ENCODE data around the gene NPB. TPM values are rescaled to one million over a fixed set of nuclear protein-coding genes. Genes with fewer than 3 reads are reported as not detected.

NPB gene
- total RNA-seq, 1 donor from 2014 or later, result 0.51 TPM

Other genes starting within 250 kb of the NPB start
- not detected for gene PDE6G, start 245.7 kb upstream of the NPB start, total RNA-seq
- 17.9 TPM for gene OXLD1, start 235.6 kb upstream of the NPB start, total RNA-seq
- gene CCDC137, start 235.5 kb upstream of the NPB start, total RNA-seq, result 8.2 TPM
- gene ARL16, start 218.4 kb upstream of the NPB start, total RNA-seq, result 19.1 TPM
- 56.2 TPM for gene HGS, start 218.2 kb upstream of the NPB start, total RNA-seq
- gene MRPL12, start 198.9 kb upstream of the NPB start, total RNA-seq, result 117 TPM
- gene SLC25A10, start 190.0 kb upstream of the NPB start, total RNA-seq, result 6.3 TPM
- gene GCGR, start 98.1 kb upstream of the NPB start, total RNA-seq, result not detected
- 102 TPM for gene MCRIP1, start 68.9 kb upstream of the NPB start, total RNA-seq
- gene PPP1R27, start 67.2 kb upstream of the NPB start, total RNA-seq, result 0.32 TPM
- gene P4HB, start 41.7 kb upstream of the NPB start, total RNA-seq, result 371 TPM
- 158 TPM for gene ARHGDIA, start 30.9 kb upstream of the NPB start, total RNA-seq
- gene ALYREF, start 10.7 kb upstream of the NPB start, total RNA-seq, result 40.1 TPM
- 131 TPM for gene ANAPC11, start 10.5 kb upstream of the NPB start, total RNA-seq
- 47.1 TPM for gene PCYT2, start 9.2 kb downstream of the NPB start, total RNA-seq
- gene SIRT7, start 15.9 kb downstream of the NPB start, total RNA-seq, result 8.3 TPM
- gene MAFG, start 25.5 kb downstream of the NPB start, total RNA-seq, result 24.4 TPM
- 7.8 TPM for gene PYCR1, start 35.1 kb downstream of the NPB start, total RNA-seq
- 4.4 TPM for gene MYADML2, start 45.0 kb downstream of the NPB start, total RNA-seq
- 0.38 TPM for gene NOTUM, start 58.9 kb downstream of the NPB start, total RNA-seq
- 25.5 TPM for gene ASPSCR1, start 75.4 kb downstream of the NPB start, total RNA-seq
- 22.8 TPM for gene CENPX, start 120.6 kb downstream of the NPB start, total RNA-seq
- gene LRRC45, start 121.1 kb downstream of the NPB start, total RNA-seq, result 3.3 TPM
- 0.65 TPM for gene RAC3, start 129.4 kb downstream of the NPB start, total RNA-seq
- gene DCXR, start 135.5 kb downstream of the NPB start, total RNA-seq, result 144 TPM
- 21.0 TPM for gene RFNG, start 149.6 kb downstream of the NPB start, total RNA-seq
- gene GPS1, start 149.7 kb downstream of the NPB start, total RNA-seq, result 67.4 TPM
- 47.6 TPM for gene DUS1L, start 163.6 kb downstream of the NPB start, total RNA-seq
- gene FASN, start 196.0 kb downstream of the NPB start, total RNA-seq, result 22.9 TPM

All from cardiac septum (tissue), 1 donor.